GM18519 (cell line): ENCODE measurements around the gene PXDN.

Source experiments
- ATAC-seq: cut with Tn5 transposase; IDR thresholded peaks from one replicate; pipeline ENCODE4 v1.9.1; 2021; ENCODE audit warnings: mild to moderate bottlenecking, moderate library complexity; ENCODE audit not compliant: unreplicated experiment, low FRiP score

Gene PXDN

DNA sequence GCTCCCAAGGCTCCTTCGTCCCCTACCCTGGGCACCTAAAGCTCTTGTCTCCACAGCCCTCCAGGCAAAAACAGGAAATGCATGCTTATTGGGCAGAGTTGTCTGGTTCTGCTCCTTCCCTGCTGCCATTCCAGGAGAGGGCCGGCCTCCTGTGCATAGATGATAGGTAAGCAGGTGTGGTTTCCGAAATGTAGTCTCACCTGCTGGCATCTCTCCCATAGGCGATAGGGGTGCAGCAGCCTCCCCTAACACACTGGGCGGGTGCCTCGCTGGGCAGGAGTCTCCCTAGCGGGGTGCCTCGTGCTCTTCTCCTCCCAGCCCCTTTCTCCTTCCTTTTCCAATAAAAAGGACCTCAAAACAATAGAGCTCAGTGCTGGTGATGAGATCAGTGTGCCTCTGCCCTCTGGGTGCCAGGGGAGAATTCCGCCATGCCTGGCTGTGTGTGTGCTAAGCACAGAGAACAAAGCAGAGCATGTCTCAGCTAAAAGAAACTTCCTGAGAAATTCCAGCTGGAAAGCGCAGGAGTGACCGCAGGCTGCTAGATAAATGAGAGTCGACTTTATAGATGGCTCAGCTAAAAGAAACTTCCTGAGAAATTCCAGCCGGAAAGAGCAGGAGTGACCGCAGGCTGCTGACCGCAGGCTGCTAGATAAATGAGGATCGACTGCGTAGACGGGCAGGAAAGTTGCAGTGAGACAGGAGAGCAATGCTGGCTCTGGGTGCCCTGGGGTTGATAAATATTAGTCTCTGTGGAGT lies 11.3 kb upstream of the PXDN start:
- no peak for ATAC-seq

- ATAC-seq, result no peak
Observed at GRCh38 chr2:1754461-1755170, 10.3 kb upstream of the PXDN start.

DNA sequence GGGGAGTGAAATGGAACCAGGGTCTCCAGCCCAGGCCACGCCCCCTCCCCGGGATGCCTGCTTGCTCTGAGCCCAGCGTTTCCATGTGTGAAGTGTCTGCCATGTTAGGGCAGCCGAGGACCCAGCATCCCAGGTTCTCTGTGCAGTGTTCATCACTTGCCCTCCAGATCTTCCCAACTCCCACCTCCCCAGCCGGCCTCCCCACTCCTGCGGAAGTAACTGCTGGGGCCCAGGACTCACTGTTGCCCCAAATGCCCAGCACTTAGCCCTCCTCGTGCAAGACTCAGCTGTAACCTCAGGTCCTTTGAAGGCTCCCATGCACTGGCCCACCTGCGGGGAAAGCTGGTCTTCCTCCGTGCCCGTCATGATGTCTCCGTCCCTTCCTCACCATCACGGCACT lies 9.7 kb upstream of the PXDN start:
- ATAC-seq, result no peak

GRCh38 chr2:1752751-1753150 lies 8.4 kb upstream of the PXDN start:
- ATAC-seq, result no peak

DNA sequence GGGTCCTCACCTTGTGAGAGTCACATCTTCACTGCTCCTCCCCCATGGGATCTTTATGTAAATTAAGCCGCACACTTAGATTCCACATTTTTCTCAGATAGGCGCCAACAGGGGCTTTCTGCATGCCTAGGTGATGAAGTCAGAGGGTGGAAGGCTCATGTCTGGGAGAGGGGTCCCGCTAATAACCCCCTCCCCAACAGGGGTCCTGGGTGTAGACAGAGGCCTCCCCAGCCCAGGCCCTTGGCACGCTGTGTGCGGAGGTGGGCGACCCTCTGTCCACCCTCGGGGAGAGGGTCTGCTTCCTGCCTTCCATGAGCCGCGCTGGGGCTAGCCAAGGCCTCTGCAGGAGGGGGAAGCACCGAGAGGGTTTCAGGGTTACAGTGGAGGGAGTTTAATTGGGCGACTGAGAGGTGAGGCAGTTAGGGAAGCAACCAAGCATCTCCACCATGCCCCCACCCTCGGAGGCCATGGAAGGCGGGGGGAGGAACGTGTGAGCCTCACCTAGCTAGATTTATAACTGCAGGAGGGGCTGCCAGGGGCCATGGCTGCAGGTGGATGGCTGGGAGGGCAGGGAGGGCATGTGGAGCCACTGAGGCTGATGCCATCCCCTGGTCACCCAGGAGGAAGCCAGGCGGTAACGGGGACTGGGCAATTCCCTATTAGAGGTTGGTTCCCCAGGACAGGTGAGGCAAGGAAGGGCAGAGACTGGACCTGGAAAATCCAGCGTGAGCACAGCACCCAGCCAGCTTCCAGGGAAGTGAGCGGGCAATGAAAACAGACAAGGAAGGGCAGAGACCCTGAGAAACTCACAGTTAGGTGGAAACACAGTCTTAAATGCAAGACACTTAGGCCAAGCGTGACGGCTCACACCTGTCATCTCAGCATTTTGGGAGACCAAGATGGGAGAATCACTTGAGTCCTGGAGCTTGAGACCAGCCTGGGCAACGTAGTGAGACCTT lies 7.7 kb upstream of the PXDN start:
- ATAC-seq, result no peak

DNA sequence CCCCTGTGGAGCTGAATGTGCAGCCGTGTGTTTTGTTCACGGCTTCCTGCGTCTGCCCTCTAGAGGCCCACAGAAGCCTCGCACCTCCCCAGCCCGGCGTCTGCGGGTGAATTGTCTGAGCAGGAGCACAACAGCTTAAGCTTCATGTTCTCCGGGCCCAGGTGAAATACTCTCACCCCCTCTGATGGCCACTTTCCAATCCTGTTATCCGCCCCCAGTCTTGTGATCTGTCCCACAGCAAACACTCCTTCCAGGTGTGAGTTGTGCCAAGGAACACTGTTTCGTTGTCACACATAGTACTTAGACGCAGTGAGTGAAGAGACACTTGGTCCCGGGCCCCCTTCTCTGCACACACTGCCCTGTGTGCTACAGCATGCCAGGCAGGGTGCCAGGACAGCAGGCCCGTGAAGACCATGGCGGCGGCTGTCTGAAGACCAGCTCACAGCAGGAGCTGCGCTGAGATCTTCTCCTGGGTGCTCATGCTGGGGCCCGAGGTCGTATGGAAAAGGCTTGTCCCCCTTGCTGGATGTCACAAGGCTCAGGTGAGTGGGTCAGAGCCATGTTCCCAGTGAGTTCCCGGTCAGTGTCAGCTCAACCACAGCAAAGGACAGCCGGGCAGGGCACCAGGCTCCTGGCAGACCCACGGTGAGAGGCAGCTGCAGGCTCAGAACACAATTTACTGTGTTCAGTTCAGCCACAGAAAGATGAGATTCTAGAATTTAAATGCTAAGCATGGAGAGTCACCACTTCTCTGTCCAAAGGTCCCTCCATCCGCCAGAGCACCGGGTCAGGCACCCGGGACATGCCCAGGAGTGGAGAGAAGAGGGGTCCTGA lies 6.8 kb upstream of the PXDN start:
- ATAC-seq, result no peak

DNA sequence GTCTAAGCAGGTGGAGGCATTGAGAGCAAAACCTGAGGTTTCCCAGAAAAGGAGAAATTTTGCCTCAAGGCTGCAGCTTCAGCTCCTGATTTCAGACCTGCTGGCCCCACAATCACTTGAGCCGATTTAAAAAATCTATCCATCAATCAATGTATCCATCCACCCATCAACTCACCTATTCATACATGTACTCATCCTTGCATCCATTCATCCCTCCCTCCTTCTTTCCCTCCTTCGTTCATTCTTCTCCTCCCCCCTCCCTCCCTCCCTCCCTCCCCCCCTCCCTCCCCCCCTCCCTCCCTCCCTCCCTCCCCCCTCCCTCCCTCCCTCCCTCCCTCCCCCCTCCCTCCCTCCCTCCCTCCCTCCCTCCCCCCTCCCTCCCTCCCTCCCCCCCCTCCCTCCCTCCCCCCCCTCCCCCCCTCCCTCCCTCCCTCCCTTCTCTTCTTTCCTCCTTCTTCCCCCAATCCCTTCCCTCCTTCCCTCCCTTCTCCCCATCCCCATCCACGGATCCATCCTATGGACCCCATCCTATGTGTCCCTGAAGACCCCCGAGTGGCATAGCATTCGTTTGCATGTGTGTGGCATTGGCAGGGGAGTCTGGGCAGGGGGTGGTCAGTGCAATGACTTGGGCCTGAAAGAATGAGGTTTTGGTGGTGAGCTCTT lies 6.1 kb upstream of the PXDN start:
- no peak for ATAC-seq

- ATAC-seq, result no peak
Observed at GRCh38 chr2:1749489-1750119, 5.3 kb upstream of the PXDN start.

- ATAC-seq, result no peak
Observed at GRCh38 chr2:1748741-1749488, 4.6 kb upstream of the PXDN start.

DNA sequence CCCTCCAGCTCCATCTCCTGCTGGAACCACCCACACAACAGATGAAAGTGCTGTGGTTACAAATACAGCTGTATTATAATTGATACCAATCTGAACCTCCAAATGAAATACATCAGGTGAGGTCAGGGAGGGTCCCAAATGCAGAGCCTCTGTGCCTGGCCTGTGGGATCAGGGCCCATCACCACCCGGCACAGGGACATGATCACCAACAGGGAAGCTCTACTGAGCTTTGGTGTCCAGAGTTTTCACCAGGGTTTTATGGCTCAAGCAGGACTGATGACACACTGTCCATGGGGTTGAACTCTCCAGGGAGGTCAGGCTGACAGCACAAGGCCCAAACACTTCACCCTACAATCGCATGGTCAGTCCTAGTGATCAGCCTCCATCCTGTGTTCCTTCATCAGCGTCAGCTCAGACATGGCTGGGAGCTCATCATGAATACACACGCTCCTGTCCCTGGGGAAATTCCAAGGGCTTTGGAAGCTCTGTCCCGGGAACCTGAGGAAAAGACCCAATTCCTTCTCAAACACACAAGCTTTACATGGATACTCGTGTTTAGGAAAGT lies 3.9 kb upstream of the PXDN start:
- ATAC-seq, result no peak

GRCh38 chr2:1747065-1747941 lies 3.0 kb upstream of the PXDN start:
- ATAC-seq, result no peak

GRCh38 chr2:1746174-1747064 lies 2.1 kb upstream of the PXDN start:
- no peak for ATAC-seq

DNA sequence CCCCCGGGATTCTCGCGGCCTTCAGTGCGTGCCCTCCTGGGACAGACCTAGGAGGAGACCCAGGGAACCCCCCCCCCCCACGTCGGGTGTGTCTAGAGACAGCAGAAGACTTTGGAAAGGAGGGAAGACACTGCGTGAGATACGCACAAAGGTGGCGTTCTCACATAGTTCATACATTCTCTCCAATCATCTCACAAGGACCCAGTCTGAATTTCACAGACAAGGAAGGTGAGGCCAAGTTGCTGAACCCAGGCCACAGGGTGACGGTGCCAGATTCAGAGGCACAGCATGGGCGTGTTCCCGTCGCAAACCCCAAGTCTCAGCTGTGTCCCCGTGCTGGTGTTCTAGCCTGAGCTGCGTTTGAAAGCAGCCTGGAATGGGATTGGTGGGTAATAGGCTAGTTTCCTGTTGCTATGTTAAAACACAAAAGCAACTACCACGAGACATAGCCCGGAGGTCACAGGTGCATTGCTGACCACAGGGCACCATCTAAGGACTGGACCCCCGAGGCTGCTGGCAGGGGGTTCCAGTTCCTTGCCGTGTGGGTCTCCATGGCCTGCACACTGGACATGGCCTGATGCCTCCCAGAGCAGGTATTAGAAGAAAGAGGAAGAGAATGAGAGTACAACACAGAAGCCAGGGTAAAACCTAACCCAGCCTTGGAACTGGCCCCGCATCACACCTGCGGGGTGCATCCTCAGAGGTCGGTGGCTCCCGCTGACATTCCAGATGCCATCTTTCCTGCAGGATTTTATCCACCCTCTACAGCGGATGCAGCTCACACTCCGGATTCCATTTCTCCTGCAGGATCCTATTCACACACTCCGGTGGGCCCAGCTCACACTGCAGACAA lies 1.1 kb upstream of the PXDN start:
- no peak for ATAC-seq

GRCh38 chr2:1744151-1744445 lies 217 bp downstream of the PXDN start:
- ATAC-seq, result no peak

DNA sequence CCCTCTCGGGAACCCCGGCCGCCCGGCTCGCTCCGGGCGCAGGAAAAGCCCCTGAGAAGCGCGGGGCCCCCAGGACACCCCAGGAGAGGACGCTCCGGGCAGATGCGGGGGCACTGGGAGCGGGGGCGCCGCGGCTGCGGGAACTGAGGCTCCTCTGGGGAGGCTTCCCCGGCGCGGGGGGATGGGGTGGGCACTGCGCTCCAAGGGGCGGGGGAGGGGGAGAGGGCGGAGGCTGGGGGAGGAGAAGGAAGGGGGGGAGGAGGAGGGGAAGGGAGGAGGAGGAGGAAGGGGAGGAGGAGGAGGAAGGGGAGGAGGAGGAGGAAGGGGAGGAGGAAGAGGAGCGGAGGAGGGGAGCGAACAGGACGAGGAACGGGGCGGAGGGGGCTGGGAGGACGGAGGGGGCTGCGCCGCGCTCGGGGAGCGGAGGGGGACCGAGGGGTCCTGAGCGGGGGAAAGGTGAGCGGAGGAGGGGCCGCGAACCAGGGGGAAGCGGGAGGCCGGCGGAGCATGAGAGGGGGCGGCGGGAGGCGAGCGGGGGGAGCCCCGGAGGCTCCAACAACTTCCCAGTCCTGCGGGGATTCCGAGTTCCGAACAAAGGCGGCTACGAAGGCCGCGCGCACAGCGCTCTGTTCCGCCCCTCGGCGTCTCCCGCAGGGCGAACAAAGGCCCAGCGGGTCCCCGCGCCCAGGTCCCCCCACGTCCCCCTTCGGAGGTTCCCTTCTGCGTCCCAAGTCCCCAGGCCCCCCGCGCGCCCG lies 742 bp downstream of the PXDN start:
- no peak for ATAC-seq
